Lung (tissue), 12 donors: ENCODE results near the gene SOX6. TPM values are rescaled to one million over a fixed set of nuclear protein-coding genes. Genes with fewer than 3 reads are reported as not detected.

ENCODE experiments used
- ATAC-seq: fragments of 200-7000 bp; cut with Tn5 transposase; one replicate; pipeline ENCODE4 v1.9.1; 2020; ENCODE audit warnings: moderate number of reproducible peaks; ENCODE audit not compliant: insufficient read depth, low FRiP score
- DNase-seq, 3 donors: peaks; one replicate each; pipeline ENCODE4 v3.0.0-alpha.2; 2013 to 2017
- H3K27ac ChIP-seq, 2 donors: one replicate each; pipeline ENCODE4 v1.5.1; 2013; ENCODE audit warnings: mild to moderate bottlenecking in 2 of 2, moderate library complexity in 2 of 2, control low read depth in 1 of 2, inconsistent platforms in 1 of 2, low read depth in 1 of 2, low read length in 1 of 2
- H3K27me3 ChIP-seq, 3 donors: one replicate each; pipeline ENCODE4 v1.5.1; 2013; ENCODE audit warnings: low read length in 2 of 3; ENCODE audit not compliant: control insufficient read depth in 3 of 3, insufficient read depth in 3 of 3
- H3K36me3 ChIP-seq, 4 donors: one replicate each; pipeline ENCODE4 v1.5.1; 2013; ENCODE audit warnings: low read length in 4 of 4, mild to moderate bottlenecking in 1 of 4, moderate library complexity in 1 of 4; ENCODE audit not compliant: control insufficient read depth in 4 of 4, insufficient read depth in 4 of 4
- H3K4me1 ChIP-seq, 5 donors: one replicate each; pipeline ENCODE4 v1.5.1; 2013; ENCODE audit warnings: low read length in 5 of 5, mild to moderate bottlenecking in 2 of 5, moderate library complexity in 1 of 5; ENCODE audit not compliant: control insufficient read depth in 5 of 5, insufficient read depth in 5 of 5
- H3K4me3 ChIP-seq: one replicate; pipeline ENCODE4 v1.5.1; 2013; ENCODE audit warnings: mild to moderate bottlenecking, control low read depth, moderate library complexity
- H3K9ac ChIP-seq, 2 donors: one replicate each; pipeline ENCODE4 v1.5.1; 2013; ENCODE audit warnings: low read length in 2 of 2, control low read depth in 1 of 2; ENCODE audit not compliant: insufficient read depth in 1 of 2
- H3K9me3 ChIP-seq, 4 donors: one replicate each; pipeline ENCODE4 v1.5.1; 2013; ENCODE audit warnings: low read length in 3 of 4, mild to moderate bottlenecking in 1 of 4, moderate library complexity in 1 of 4; ENCODE audit not compliant: control insufficient read depth in 4 of 4, insufficient read depth in 3 of 4
- CTCF ChIP-seq: IDR thresholded peaks from 2 replicates; pipeline ENCODE4 v1.5.1; 2012; ENCODE audit warnings: mild to moderate bottlenecking; ENCODE audit errors: control extremely low read depth, extremely low read depth
- WGBS, 2 donors: extraction: QIAGEN DNeasy Blood & Tissue Kit; methylation state at CpG; one replicate each; pipeline ENCODE4 v1.1.7; 2013; 5-methylcytosine and 5-hydroxymethylcytosine counted together
- polyA plus RNA-seq, 2 donors: library from polyadenylated mRNA; stranded (reverse); fragments of 200-250 nt; gene quantifications; one replicate each; pipeline ENCODE4 v1.2.1, GENCODE V29; 2013
- total RNA-seq, 2 donors: library from RNA; depleted of rRNA in 1 of 2; stranded (reverse); fragments of >200 nt in 1 of 2; gene quantifications; one replicate each; pipeline ENCODE4 v1.2.1, GENCODE V29; 2014 to 2021
- donor health status: control.
- donor health status: control.
- donor health status: Bipolar disorder and iron deficiency.
- donor health status: healthy.
- donor health status: DM: yes; HTN: yes; CAD: no.

The SOX6 gene
- total and polyA plus RNA-seq, 4 donors: 0.58 to 31.7 (median 7.4) TPM

GRCh38 chr11:15971215-15971546, 385.2 kb downstream of the SOX6 start:
- no peak for TF ChIP-seq CTCF
- Histone ChIP-seq H3K36me3 (no peaks in the 10 kb centered on the region), H3K4me3 (no peak overlapping the region), H3K4me1 (peaks cover 5 to 41% (median 15%) of the 10 kb centered on the region in 5 donors), H3K9me3 (no peaks in the 10 kb centered on the region), H3K9ac (no peak overlapping the region), H3K27me3 (no peaks in the 10 kb centered on the region), H3K27ac (no peak overlapping the region)
- WGBS, 2 donors: 93 to 95% methylated on average over 2 of the region's 2 CpGs
- ATAC-seq (no peak), DNase-seq (no peak)

- Histone ChIP-seq H3K36me3 (no peaks in the 10 kb centered on the region), H3K4me3 (no peak overlapping the region), H3K9ac (no peak overlapping the region), H3K27me3 (no peaks in the 10 kb centered on the region), H3K9me3 (no peaks in the 10 kb centered on the region), H3K27ac (peak overlapping the region in 1 of 2 donors; percentile 30), H3K4me1 (peaks cover 9 to 41% (median 14%) of the 10 kb centered on the region in 5 donors)
- DNase-seq (no peak), ATAC-seq (no peak)
- WGBS, 2 donors: 92% methylated on average over 3 of the region's 3 CpGs
- no peak for TF ChIP-seq CTCF
Measured at GRCh38 chr11:15970506-15971214, 385.7 kb downstream of the SOX6 start.

- Histone ChIP-seq H3K27me3 (no peaks in the 10 kb centered on the region), H3K4me3 (no peak overlapping the region), H3K9me3 (no peaks in the 10 kb centered on the region), H3K36me3 (no peaks in the 10 kb centered on the region), H3K4me1 (peaks cover 12 to 40% (median 17%) of the 10 kb centered on the region in 5 donors), H3K9ac (no peak overlapping the region), H3K27ac (peak overlapping the region in 1 of 2 donors; percentile 29)
- no peak for TF ChIP-seq CTCF
- peak in 2 of 3 donors; percentile 58 to 63 for DNase-seq
- 81 to 84% methylated on average over 6 of the region's 6 CpGs for WGBS, 2 donors
- ATAC-seq: no peak
Measured at GRCh38 chr11:15969701-15970329, 386.5 kb downstream of the SOX6 start.
